Measurements from ENCODE around the gene CPOX.

- no peak for TF ChIP-seq CTCF (IDR thresholded peaks at IDR 0.05; ENCODE audit: insufficient read depth, low read length)
- no peak for TF ChIP-seq GABPA (IDR thresholded peaks at IDR 0.05; ENCODE audit: low read depth)
- no peak for TF ChIP-seq POLR2AphosphoS5 (IDR thresholded peaks at IDR 0.05; ENCODE audit: low read depth)
- no peak for TF ChIP-seq REST (IDR thresholded peaks at IDR 0.05; ENCODE audit: insufficient replicate concordance, low read depth)
- TF ChIP-seq SPI1 (IDR thresholded peaks at IDR 0.05; ENCODE audit: borderline replicate concordance, low read depth), result no peak
Observed at GRCh38 chr3:98534734-98535133, 58.7 kb downstream of the CPOX start.

Measured in HL-60 (cell line).